Measurements from ENCODE around the gene BOLA3. TPM values are rescaled to one million over a fixed set of nuclear protein-coding genes. Genes with fewer than 3 reads are reported as not detected.

BOLA3 gene
- total RNA-seq, 1 experiment from 2014 or later, result 30.4 TPM

- H3K36me3 ChIP-seq (ENCODE audit: low read depth), result peaks cover 16% of the 10 kb centered on the region; the same call in 1 of the 2 replicates
- no peak overlapping the region for H3K4me3 ChIP-seq
- ChIA-PET POLR2A (ENCODE audit: unreplicated experiment) (no interaction called here), CTCF (no interaction called here)
- H3K27ac ChIP-seq, result no peak overlapping the region
- H3K4me1 ChIP-seq (replicated peaks; ENCODE audit: insufficient read depth), result peaks cover 11% of the 10 kb centered on the region
- peaks cover 10% of the 10 kb centered on the region for H3F3A ChIP-seq (ENCODE audit: insufficient read depth, low read depth)
- intact Hi-C loops (cut with micrococcal nuclease; ENCODE audit: unreplicated experiment), result no loop called here
- no peaks in the 10 kb centered on the region for H3K79me2 ChIP-seq (ENCODE audit: low read depth)
- TF ChIP-seq, protein P1, sequence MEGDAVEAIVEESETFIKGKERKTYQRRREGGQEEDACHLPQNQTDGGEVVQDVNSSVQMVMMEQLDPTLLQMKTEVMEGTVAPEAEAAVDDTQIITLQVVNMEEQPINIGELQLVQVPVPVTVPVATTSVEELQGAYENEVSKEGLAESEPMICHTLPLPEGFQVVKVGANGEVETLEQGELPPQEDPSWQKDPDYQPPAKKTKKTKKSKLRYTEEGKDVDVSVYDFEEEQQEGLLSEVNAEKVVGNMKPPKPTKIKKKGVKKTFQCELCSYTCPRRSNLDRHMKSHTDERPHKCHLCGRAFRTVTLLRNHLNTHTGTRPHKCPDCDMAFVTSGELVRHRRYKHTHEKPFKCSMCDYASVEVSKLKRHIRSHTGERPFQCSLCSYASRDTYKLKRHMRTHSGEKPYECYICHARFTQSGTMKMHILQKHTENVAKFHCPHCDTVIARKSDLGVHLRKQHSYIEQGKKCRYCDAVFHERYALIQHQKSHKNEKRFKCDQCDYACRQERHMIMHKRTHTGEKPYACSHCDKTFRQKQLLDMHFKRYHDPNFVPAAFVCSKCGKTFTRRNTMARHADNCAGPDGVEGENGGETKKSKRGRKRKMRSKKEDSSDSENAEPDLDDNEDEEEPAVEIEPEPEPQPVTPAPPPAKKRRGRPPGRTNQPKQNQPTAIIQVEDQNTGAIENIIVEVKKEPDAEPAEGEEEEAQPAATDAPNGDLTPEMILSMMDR (conservative IDR thresholded peaks at IDR 0.05), result no peak
- no peak for TF ChIP-seq EZH2 (IDR thresholded peaks at IDR 0.05; ENCODE audit: low read depth)
- no peaks in the 10 kb centered on the region for H3K9me3 ChIP-seq (ENCODE audit: insufficient read depth, low read depth)
- BruUV-seq (replicated peaks), result no TSS peak
- no peak for DNase-seq
- H3K4me2 ChIP-seq, result no peak overlapping the region
- 0 out of 2 replicates have a peak, but pooled peaks cover 3% of the 10 kb centered on the region for H4K20me1 ChIP-seq (ENCODE audit: insufficient read depth)
- no peaks in the 10 kb centered on the region for H3K27me3 ChIP-seq (ENCODE audit: insufficient read depth, low read depth)
- no peaks in the 10 kb centered on the region for H3K9me2 ChIP-seq (ENCODE audit: insufficient read depth)
- H2AFZ ChIP-seq, result no peak overlapping the region
These were observed 54.3 kb downstream of the BOLA3 start for GRCh38 chr2:74093426-74093825.

DNA sequence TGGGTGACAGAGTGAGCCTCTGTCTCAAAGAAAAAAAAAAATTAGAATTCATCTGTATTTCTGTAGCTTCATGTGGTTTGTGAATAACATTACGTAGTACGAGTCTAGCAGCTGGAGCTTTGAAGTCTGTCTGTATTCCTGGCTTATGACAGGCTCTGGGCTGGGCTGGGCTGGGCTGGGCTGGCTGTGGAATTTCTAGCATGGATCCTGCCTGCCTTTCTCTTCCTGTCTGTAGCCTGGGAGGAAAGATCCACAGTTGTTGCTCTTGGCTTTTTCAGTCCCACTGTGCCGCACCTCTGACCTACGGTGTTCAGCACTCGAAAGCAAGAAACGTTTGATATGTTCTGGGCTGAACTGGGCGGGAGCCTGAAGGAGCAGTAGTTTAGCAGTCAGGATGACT lies 55.4 kb downstream of the BOLA3 start:
- H3K9me3 ChIP-seq (ENCODE audit: insufficient read depth, low read depth), result no peaks in the 10 kb centered on the region
- TF ChIP-seq EZH2 (IDR thresholded peaks at IDR 0.05; ENCODE audit: low read depth), result no peak
- TF ChIP-seq, protein P1 (conservative IDR thresholded peaks at IDR 0.05), result no peak
- 0 out of 2 replicates have a peak, but pooled peaks cover 3% of the 10 kb centered on the region for H4K20me1 ChIP-seq (ENCODE audit: insufficient read depth)
- peaks cover 20% of the 10 kb centered on the region for H3F3A ChIP-seq (ENCODE audit: insufficient read depth, low read depth)
- peaks cover 23% of the 10 kb centered on the region for H3K36me3 ChIP-seq (ENCODE audit: low read depth)
- H3K9me2 ChIP-seq (ENCODE audit: insufficient read depth), result no peaks in the 10 kb centered on the region
- no peak overlapping the region for H2AFZ ChIP-seq
- intact Hi-C loops (cut with micrococcal nuclease; ENCODE audit: unreplicated experiment), result no loop called here
- DNase-seq, result no peak
- ChIA-PET CTCF (no interaction called here), POLR2A (ENCODE audit: unreplicated experiment) (no interaction called here)
- no TSS peak for BruUV-seq (replicated peaks)
- peaks cover 12% of the 10 kb centered on the region for H3K4me1 ChIP-seq (replicated peaks; ENCODE audit: insufficient read depth)
- H3K27ac ChIP-seq, result no peak overlapping the region
- no peak overlapping the region for H3K4me2 ChIP-seq
- H3K4me3 ChIP-seq, result no peak overlapping the region
- H3K79me2 ChIP-seq (ENCODE audit: low read depth), result no peaks in the 10 kb centered on the region
- no peaks in the 10 kb centered on the region for H3K27me3 ChIP-seq (ENCODE audit: insufficient read depth, low read depth)

DNA sequence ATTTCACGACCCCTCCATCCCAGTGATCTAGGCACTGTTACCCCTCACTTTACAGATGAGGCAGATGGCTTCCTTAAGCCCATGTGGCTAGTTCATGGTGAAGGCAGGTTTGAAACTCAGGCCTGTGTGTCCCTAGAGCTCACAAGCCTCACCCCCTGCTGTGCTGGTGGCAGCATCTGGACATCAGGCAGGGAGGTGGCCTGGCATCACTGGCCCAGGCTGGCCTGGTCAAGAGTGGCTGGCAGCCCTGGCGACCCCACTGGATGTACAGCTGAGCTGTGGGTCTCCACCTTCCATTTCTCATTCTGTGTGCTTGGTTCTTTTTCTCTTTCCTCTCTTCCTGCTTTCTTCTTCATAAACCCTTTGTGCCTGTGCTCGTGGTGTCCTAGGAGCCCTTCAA lies 56.3 kb downstream of the BOLA3 start:
- ChIA-PET CTCF (no interaction called here), POLR2A (ENCODE audit: unreplicated experiment) (no interaction called here)
- Histone ChIP-seq H3K36me3 (ENCODE audit: low read depth) (peaks cover 23% of the 10 kb centered on the region), H3K79me2 (ENCODE audit: low read depth) (no peaks in the 10 kb centered on the region), H3F3A (ENCODE audit: insufficient read depth, low read depth) (peaks cover 20% of the 10 kb centered on the region), H4K20me1 (ENCODE audit: insufficient read depth) (peaks cover 6% of the 10 kb centered on the region; the same call in 1 of the 2 replicates), H3K4me1 (replicated peaks; ENCODE audit: insufficient read depth) (peaks cover 12% of the 10 kb centered on the region), H2AFZ (no peak overlapping the region), H3K27ac (no peak overlapping the region), H3K4me2 (no peak overlapping the region), H3K27me3 (ENCODE audit: insufficient read depth, low read depth) (no peaks in the 10 kb centered on the region), H3K9me3 (ENCODE audit: insufficient read depth, low read depth) (no peaks in the 10 kb centered on the region), H3K4me3 (no peak overlapping the region), H3K9me2 (ENCODE audit: insufficient read depth) (no peaks in the 10 kb centered on the region)
- BruUV-seq (replicated peaks), result no TSS peak
- TF ChIP-seq EZH2 (IDR thresholded peaks at IDR 0.05; ENCODE audit: low read depth), result no peak
- TF ChIP-seq, protein P1 (conservative IDR thresholded peaks at IDR 0.05), result no peak
- no peak for DNase-seq
- intact Hi-C loops (cut with micrococcal nuclease; ENCODE audit: unreplicated experiment), result no loop called here
